Right lobe of liver (tissue), 4 donors: ENCODE measurements around the gene PHYKPL.

Source experiments
- POLR2A ChIP-seq: fragments of 450-650 bp; IDR thresholded peaks from one replicate; pipeline ENCODE4 v1.6.1; 2017; ENCODE audit warnings: antibody characterized with exemption, mild to moderate bottlenecking
- TF ChIP-seq, protein P1 (sequence below), 4 donors: fragments of 200-600 bp in 3 of 4; fragments of 450-650 bp in 1 of 4; IDR thresholded peaks; one replicate each; pipeline versions ENCODE4 v1.5.1 to v1.8.0; 2016 to 2022; ENCODE audit warnings: antibody characterized with exemption in 4 of 4, mild to moderate bottlenecking in 2 of 4
- donor health status: DM: no; HTN: no; CAD: no.
- donor health status: DM: no; HTN: no; CAD: no.
- donor health status: DM: no; HTN: yes; CAD: no.

DNA sequence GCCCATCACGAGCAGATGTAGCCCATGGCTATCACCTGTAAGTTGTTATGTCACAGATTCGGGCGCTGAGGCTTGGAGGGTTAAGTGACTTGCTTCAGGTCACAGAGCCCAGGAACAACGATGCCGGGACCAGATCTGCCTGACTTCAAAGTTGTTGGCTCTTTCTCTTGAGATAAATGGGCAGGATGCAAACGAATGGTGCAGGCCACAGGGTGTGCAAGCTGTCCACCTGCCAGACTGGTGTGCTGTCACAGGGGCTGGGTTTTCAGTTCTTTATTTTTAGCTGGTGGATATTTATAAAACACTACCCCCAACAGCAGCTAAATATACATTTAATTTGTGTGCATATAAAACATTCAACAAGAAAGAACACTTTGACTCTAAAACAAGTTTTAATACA lies 17.7 kb upstream of the PHYKPL start:
- TF ChIP-seq, protein P1, sequence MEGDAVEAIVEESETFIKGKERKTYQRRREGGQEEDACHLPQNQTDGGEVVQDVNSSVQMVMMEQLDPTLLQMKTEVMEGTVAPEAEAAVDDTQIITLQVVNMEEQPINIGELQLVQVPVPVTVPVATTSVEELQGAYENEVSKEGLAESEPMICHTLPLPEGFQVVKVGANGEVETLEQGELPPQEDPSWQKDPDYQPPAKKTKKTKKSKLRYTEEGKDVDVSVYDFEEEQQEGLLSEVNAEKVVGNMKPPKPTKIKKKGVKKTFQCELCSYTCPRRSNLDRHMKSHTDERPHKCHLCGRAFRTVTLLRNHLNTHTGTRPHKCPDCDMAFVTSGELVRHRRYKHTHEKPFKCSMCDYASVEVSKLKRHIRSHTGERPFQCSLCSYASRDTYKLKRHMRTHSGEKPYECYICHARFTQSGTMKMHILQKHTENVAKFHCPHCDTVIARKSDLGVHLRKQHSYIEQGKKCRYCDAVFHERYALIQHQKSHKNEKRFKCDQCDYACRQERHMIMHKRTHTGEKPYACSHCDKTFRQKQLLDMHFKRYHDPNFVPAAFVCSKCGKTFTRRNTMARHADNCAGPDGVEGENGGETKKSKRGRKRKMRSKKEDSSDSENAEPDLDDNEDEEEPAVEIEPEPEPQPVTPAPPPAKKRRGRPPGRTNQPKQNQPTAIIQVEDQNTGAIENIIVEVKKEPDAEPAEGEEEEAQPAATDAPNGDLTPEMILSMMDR (IDR thresholded peaks at IDR 0.05): no peak
- TF ChIP-seq POLR2A: no peak
